ENCODE data around the gene TERT. TPM values are rescaled to one million over a fixed set of nuclear protein-coding genes. Genes with fewer than 3 reads are reported as not detected.
"Not testable (repeated sequence)": the region's sequence is repeated elsewhere in the genome, so short reads cannot be mapped to it uniquely, and the experiment has no call there.

The TERT gene
- total and polyA plus RNA-seq, 5 donors = not detected

- no peak overlapping the region for H3K4me3 ChIP-seq (ENCODE audit: low read length)
- H3K27ac ChIP-seq (ENCODE audit: low read length) = no peak overlapping the region
- no peaks in the 10 kb centered on the region for H3K27me3 ChIP-seq (ENCODE audit: control insufficient read depth, insufficient read depth)
- no peak for DNase-seq
- intact Hi-C loops (cut with DNase I) = no loop called here
- ATAC-seq = no peak
- no peaks in the 10 kb centered on the region for H3K9me3 ChIP-seq (ENCODE audit: control insufficient read depth, low read length)
- H3K4me1 ChIP-seq (ENCODE audit: control insufficient read depth, insufficient read depth, low read length) = no peaks in the 10 kb centered on the region
- WGBS = 26% methylated on average over 7 of the region's 7 CpGs
Measured at GRCh38 chr5:1229822-1230221, 65.0 kb downstream of the TERT start.

- DNase-seq; H3K27ac ChIP-seq (ENCODE audit: low read length); H3K4me3 ChIP-seq (ENCODE audit: low read length); H3K9me3 ChIP-seq (ENCODE audit: control insufficient read depth, low read length); H3K27me3 ChIP-seq (ENCODE audit: control insufficient read depth, insufficient read depth); H3K4me1 ChIP-seq (ENCODE audit: control insufficient read depth, insufficient read depth, low read length); intact Hi-C loops (cut with DNase I); ATAC-seq: not testable (repeated sequence)
- WGBS = 85% methylated on average over 11 of the region's 11 CpGs
Measured at GRCh38 chr5:1229023-1229422, 65.8 kb downstream of the TERT start.

- no peak overlapping the region for H3K27ac ChIP-seq (ENCODE audit: low read length)
- no peak for ATAC-seq
- H3K27me3 ChIP-seq (ENCODE audit: control insufficient read depth, insufficient read depth) = no peaks in the 10 kb centered on the region
- intact Hi-C loops (cut with DNase I) = no loop called here
- WGBS = 60% methylated on average over 15 of the region's 15 CpGs
- no peak overlapping the region for H3K4me3 ChIP-seq (ENCODE audit: low read length)
- DNase-seq = no peak
- H3K4me1 ChIP-seq (ENCODE audit: control insufficient read depth, insufficient read depth, low read length) = no peaks in the 10 kb centered on the region
- H3K9me3 ChIP-seq (ENCODE audit: control insufficient read depth, low read length) = no peaks in the 10 kb centered on the region
Measured at GRCh38 chr5:1228120-1228519, 66.7 kb downstream of the TERT start.

- no peaks in the 10 kb centered on the region for H3K4me1 ChIP-seq (ENCODE audit: control insufficient read depth, insufficient read depth, low read length)
- 59% methylated on average over 14 of the region's 14 CpGs for WGBS
- H3K4me3 ChIP-seq (ENCODE audit: low read length) = no peak overlapping the region
- ATAC-seq (no peak), DNase-seq (no peak)
- intact Hi-C loops (cut with DNase I) = no loop called here
- no peak overlapping the region for H3K27ac ChIP-seq (ENCODE audit: low read length)
- no peaks in the 10 kb centered on the region for H3K27me3 ChIP-seq (ENCODE audit: control insufficient read depth, insufficient read depth)
- no peaks in the 10 kb centered on the region for H3K9me3 ChIP-seq (ENCODE audit: control insufficient read depth, low read length)
Measured at GRCh38 chr5:1227667-1228066, 67.2 kb downstream of the TERT start.

GRCh38 chr5:1226839-1227581, 67.9 kb downstream of the TERT start:
- no peaks in the 10 kb centered on the region for H3K9me3 ChIP-seq (ENCODE audit: control insufficient read depth, low read length)
- DNase-seq = peak in 1 of 3 donors; percentile 24
- ATAC-seq = no peak
- no peak overlapping the region for H3K4me3 ChIP-seq (ENCODE audit: low read length)
- 87% methylated on average over 50 of the region's 50 CpGs for WGBS
- no peak overlapping the region for H3K27ac ChIP-seq (ENCODE audit: low read length)
- H3K27me3 ChIP-seq (ENCODE audit: control insufficient read depth, insufficient read depth) = no peaks in the 10 kb centered on the region
- H3K4me1 ChIP-seq (ENCODE audit: control insufficient read depth, insufficient read depth, low read length) = no peaks in the 10 kb centered on the region
- intact Hi-C loops (cut with DNase I) = no loop called here

- H3K4me1 ChIP-seq (ENCODE audit: control insufficient read depth, insufficient read depth, low read length) = no peaks in the 10 kb centered on the region
- no peak overlapping the region for H3K27ac ChIP-seq (ENCODE audit: low read length)
- no peaks in the 10 kb centered on the region for H3K27me3 ChIP-seq (ENCODE audit: control insufficient read depth, insufficient read depth)
- intact Hi-C loops (cut with DNase I) = no loop called here
- no peak for ATAC-seq
- no peaks in the 10 kb centered on the region for H3K9me3 ChIP-seq (ENCODE audit: control insufficient read depth, low read length)
- no peak overlapping the region for H3K4me3 ChIP-seq (ENCODE audit: low read length)
- DNase-seq = peak in 1 of 3 donors; percentile 13
- WGBS = 68% methylated on average over 12 of the region's 12 CpGs
Measured at GRCh38 chr5:1226231-1226630, 68.6 kb downstream of the TERT start.

GRCh38 chr5:1225081-1225480, 69.8 kb downstream of the TERT start, which contains the start of gene SLC6A18:
TSS of gene SLC6A18 (plus strand) at chr5:1225381. CDS start at chr5:1225478, 97 bp downstream.
- no peak within 1 kb of the TSS for H3K4me3 ChIP-seq (ENCODE audit: low read length)
- no peak for DNase-seq
- H3K27me3 ChIP-seq (ENCODE audit: control insufficient read depth, insufficient read depth) = no peaks in the 10 kb centered on the region
- H3K4me1 ChIP-seq (ENCODE audit: control insufficient read depth, insufficient read depth, low read length) = no peaks in the 10 kb centered on the region
- intact Hi-C loops (cut with DNase I) = no loop called here
- no peaks in the 10 kb centered on the region for H3K9me3 ChIP-seq (ENCODE audit: control insufficient read depth, low read length)
- 73% methylated on average over 11 of the region's 11 CpGs for WGBS
- H3K27ac ChIP-seq (ENCODE audit: low read length) = no peak within 1 kb of the TSS
- no peak for ATAC-seq

GRCh38 chr5:1224631-1225030, 70.2 kb downstream of the TERT start:
- H3K27me3 ChIP-seq (ENCODE audit: control insufficient read depth, insufficient read depth) = no peaks in the 10 kb centered on the region
- H3K9me3 ChIP-seq (ENCODE audit: control insufficient read depth, low read length) = no peaks in the 10 kb centered on the region
- ATAC-seq = no peak
- no peak overlapping the region for H3K4me3 ChIP-seq (ENCODE audit: low read length)
- WGBS = 83% methylated on average over 15 of the region's 15 CpGs
- no peak for DNase-seq
- H3K27ac ChIP-seq (ENCODE audit: low read length) = no peak overlapping the region
- intact Hi-C loops (cut with DNase I) = no loop called here
- H3K4me1 ChIP-seq (ENCODE audit: control insufficient read depth, insufficient read depth, low read length) = no peaks in the 10 kb centered on the region

GRCh38 chr5:1223278-1223670, 71.6 kb downstream of the TERT start:
- 80% methylated on average over 12 of the region's 12 CpGs for WGBS
- Histone ChIP-seq H3K4me3 (ENCODE audit: low read length) (no peak overlapping the region), H3K4me1 (ENCODE audit: control insufficient read depth, insufficient read depth, low read length) (no peaks in the 10 kb centered on the region), H3K9me3 (ENCODE audit: control insufficient read depth, low read length) (no peaks in the 10 kb centered on the region), H3K27me3 (ENCODE audit: control insufficient read depth, insufficient read depth) (no peaks in the 10 kb centered on the region), H3K27ac (ENCODE audit: low read length) (no peak overlapping the region)
- DNase-seq (peak in 2 of 3 donors; percentile 14 to 30), ATAC-seq (no peak)
- intact Hi-C loops (cut with DNase I) = no loop called here

GRCh38 chr5:1222621-1223277, 72.1 kb downstream of the TERT start:
- intact Hi-C loops (cut with DNase I) = no loop called here
- no peaks in the 10 kb centered on the region for H3K4me1 ChIP-seq (ENCODE audit: control insufficient read depth, insufficient read depth, low read length)
- H3K27ac ChIP-seq (ENCODE audit: low read length) = no peak overlapping the region
- H3K4me3 ChIP-seq (ENCODE audit: low read length) = no peak overlapping the region
- WGBS = 85% methylated on average over 27 of the region's 27 CpGs
- H3K9me3 ChIP-seq (ENCODE audit: control insufficient read depth, low read length) = no peaks in the 10 kb centered on the region
- H3K27me3 ChIP-seq (ENCODE audit: control insufficient read depth, insufficient read depth) = no peaks in the 10 kb centered on the region
- DNase-seq (peak in 2 of 3 donors; percentile 17 to 36), ATAC-seq (no peak)

GRCh38 chr5:1222147-1222546, 72.7 kb downstream of the TERT start:
- Histone ChIP-seq H3K4me3 (ENCODE audit: low read length) (no peak overlapping the region), H3K9me3 (ENCODE audit: control insufficient read depth, low read length) (no peaks in the 10 kb centered on the region), H3K27me3 (ENCODE audit: control insufficient read depth, insufficient read depth) (no peaks in the 10 kb centered on the region), H3K4me1 (ENCODE audit: control insufficient read depth, insufficient read depth, low read length) (no peaks in the 10 kb centered on the region), H3K27ac (ENCODE audit: low read length) (no peak overlapping the region)
- intact Hi-C loops (cut with DNase I) = no loop called here
- ATAC-seq (no peak), DNase-seq (no peak)
- WGBS = 95% methylated on average over 9 of the region's 9 CpGs
